ENCODE data around the gene S1PR3. TPM values are rescaled to one million over a fixed set of nuclear protein-coding genes. Genes with fewer than 3 reads are reported as not detected.

The S1PR3 gene
- total and polyA plus RNA-seq, 2 donors (not counting 3 experiments of a cell fraction or from before 2014, with no cell fraction given): 12.5 to 25.8 TPM

DNA sequence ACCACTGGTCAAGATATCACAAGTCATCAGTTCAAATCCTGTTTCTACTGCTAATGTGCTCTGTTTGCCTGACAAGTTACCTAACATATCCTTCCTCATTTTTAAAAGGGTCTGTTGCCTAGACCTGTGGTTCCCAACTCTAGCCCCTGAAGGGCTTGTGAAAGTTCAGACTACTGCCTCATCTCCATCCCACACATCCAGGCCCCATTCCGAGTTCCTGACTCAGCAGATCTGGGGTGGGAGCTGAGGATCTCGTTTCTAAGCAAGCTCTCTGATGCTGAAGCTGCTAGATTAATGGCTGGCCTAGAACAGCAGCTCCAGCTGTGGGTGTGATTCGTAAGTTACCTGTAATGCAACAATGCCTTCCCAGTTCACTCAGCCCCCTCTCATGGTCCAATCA lies 32.5 kb downstream of the S1PR3 start:
- dilution Hi-C loops (cut with MboI; ENCODE audit: extremely low pct_ligation_motif_present, low sequenced_read_pairs) (no loop called here), intact Hi-C loops (cut with micrococcal nuclease) (no loop called here)
- Histone ChIP-seq H3K4me2 (ENCODE audit: insufficient read depth, low read length) (no peak overlapping the region), H3K4me3 (replicated peaks in 1 of 3; ENCODE audit: insufficient read depth in 1 of 3, low read depth in 1 of 3, low read length in 3 of 3) (no peak overlapping the region), H2AFZ (ENCODE audit: low read depth, low read length) (no peak overlapping the region), H3K9me3 (replicated peaks; ENCODE audit: control insufficient read depth, insufficient read depth, low read length) (no peaks in the 10 kb centered on the region), H4K20me1 (replicated peaks; ENCODE audit: control insufficient read depth, extremely low read depth, insufficient read depth, low read length) (no peaks in the 10 kb centered on the region), H3K36me3 (ENCODE audit: control insufficient read depth in 2 of 2, extremely low read depth in 1 of 2, insufficient read depth in 2 of 2, low read length in 2 of 2) (no peaks in the 10 kb centered on the region), H3K4me1 (ENCODE audit: control insufficient read depth, extremely low read depth, insufficient read depth, low read length) (no peaks in the 10 kb centered on the region), H3K27ac (ENCODE audit: insufficient read depth, low read depth, low read length) (no peak overlapping the region), H3K9ac (replicated peaks; ENCODE audit: extremely low read depth, insufficient read depth, low read length) (no peak overlapping the region), H3K27me3 (ENCODE audit: control insufficient read depth in 2 of 2, insufficient read depth in 2 of 2, low read length in 2 of 2) (no peaks in the 10 kb centered on the region), H3K9me1 (replicated peaks; ENCODE audit: control insufficient read depth, extremely low read depth, insufficient read depth, low read length) (no peaks in the 10 kb centered on the region), H3K79me2 (ENCODE audit: control insufficient read depth, insufficient read depth, low read length) (no peaks in the 10 kb centered on the region)
- no peak for DNase-seq (ENCODE audit: low read depth, low spot score)
- FAIRE-seq: no peak
- TF ChIP-seq MYC (IDR thresholded peaks at IDR 0.05; ENCODE audit: low read depth, low read length): no peak
- TF ChIP-seq GATA2 (IDR thresholded peaks at IDR 0.05; ENCODE audit: insufficient read depth, insufficient read length, low read depth, low read length): no peak
- TF ChIP-seq, protein P1, sequence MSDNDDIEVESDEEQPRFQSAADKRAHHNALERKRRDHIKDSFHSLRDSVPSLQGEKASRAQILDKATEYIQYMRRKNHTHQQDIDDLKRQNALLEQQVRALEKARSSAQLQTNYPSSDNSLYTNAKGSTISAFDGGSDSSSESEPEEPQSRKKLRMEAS (IDR thresholded peaks at IDR 0.05; ENCODE audit: insufficient read depth, insufficient read length): no peak
- TF ChIP-seq, protein P2, sequence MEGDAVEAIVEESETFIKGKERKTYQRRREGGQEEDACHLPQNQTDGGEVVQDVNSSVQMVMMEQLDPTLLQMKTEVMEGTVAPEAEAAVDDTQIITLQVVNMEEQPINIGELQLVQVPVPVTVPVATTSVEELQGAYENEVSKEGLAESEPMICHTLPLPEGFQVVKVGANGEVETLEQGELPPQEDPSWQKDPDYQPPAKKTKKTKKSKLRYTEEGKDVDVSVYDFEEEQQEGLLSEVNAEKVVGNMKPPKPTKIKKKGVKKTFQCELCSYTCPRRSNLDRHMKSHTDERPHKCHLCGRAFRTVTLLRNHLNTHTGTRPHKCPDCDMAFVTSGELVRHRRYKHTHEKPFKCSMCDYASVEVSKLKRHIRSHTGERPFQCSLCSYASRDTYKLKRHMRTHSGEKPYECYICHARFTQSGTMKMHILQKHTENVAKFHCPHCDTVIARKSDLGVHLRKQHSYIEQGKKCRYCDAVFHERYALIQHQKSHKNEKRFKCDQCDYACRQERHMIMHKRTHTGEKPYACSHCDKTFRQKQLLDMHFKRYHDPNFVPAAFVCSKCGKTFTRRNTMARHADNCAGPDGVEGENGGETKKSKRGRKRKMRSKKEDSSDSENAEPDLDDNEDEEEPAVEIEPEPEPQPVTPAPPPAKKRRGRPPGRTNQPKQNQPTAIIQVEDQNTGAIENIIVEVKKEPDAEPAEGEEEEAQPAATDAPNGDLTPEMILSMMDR (IDR thresholded peaks at IDR 0.05; ENCODE audit: extremely low read depth in 1 of 2, insufficient read depth in 1 of 2, low read depth in 1 of 2, low read length in 2 of 2): no peak
- no peak for TF ChIP-seq EZH2 (IDR thresholded peaks at IDR 0.05; ENCODE audit: borderline replicate concordance, low read depth, low read length, severe bottlenecking)
- no peak for TF ChIP-seq JUN (IDR thresholded peaks at IDR 0.05; ENCODE audit: borderline replicate concordance, insufficient read depth, insufficient read length, low read depth)
- no peak for TF ChIP-seq POLR2AphosphoS5 (IDR thresholded peaks at IDR 0.05; ENCODE audit: insufficient read depth, low read depth, low read length)
- TF ChIP-seq FOS (IDR thresholded peaks at IDR 0.05; ENCODE audit: borderline replicate concordance, insufficient read depth, low read length): no peak
- no peak for TF ChIP-seq POLR2A (IDR thresholded peaks at IDR 0.05; ENCODE audit: low read depth, low read length)
- CTCF ChIA-PET: no interaction called here
- BruUV-seq (replicated peaks): no TSS peak
- POLR2A ChIA-PET: no interaction called here

All from endothelial cell of umbilical vein (primary cell).